A673 (cell line): ENCODE data around the gene ABLIM3. TPM values are rescaled to one million over a fixed set of nuclear protein-coding genes. Genes with fewer than 3 reads are reported as not detected.

Source experiments
- BruUV-seq: library from RNA; stranded (reverse); fragments of 400-500 nt; replicated peaks from 2 replicates; lab custom pipeline; 2021; lab: Mats Ljungman, UMichigan
- CTCF ChIA-PET: fragments of 300-600 bp; sonication (Branson Sonifier 250); formaldehyde crosslinking; loops from one replicate; lab custom pipeline; 2022; ENCODE audit warnings: antibody characterized with exemption; lab: Charles Lee
- POLR2A ChIA-PET: fragments of 300-600 bp; sonication (Branson Sonifier 250); formaldehyde crosslinking; loops from one replicate; lab custom pipeline; 2022; ENCODE audit warnings: antibody characterized with exemption; ENCODE audit not compliant: low non-redundant PET; lab: Charles Lee
- DNase-seq: peaks from one replicate; pipeline ENCODE4 v3.0.0-alpha.2; 2015; ENCODE audit warnings: low spot score
- H3K27ac ChIP-seq: fragments of 200-600 bp; sonication (generic); 2 replicates; pipeline ENCODE4 v1.5.1; 2016; ENCODE audit warnings: mixed run types, low read depth, mild to moderate bottlenecking, mixed read lengths, antibody characterized with exemption, low read length; ENCODE audit not compliant: poor library complexity, severe bottlenecking
- H3K27me3 ChIP-seq: fragments of 200-600 bp; sonication (generic); replicated peaks from 2 replicates; pipeline ENCODE4 v1.6.1; 2017; ENCODE audit warnings: mixed run types, low read depth, mild to moderate bottlenecking, mixed read lengths, antibody characterized with exemption, low read length; ENCODE audit not compliant: insufficient read depth, poor library complexity
- H3K36me3 ChIP-seq: fragments of 200-600 bp; sonication (generic); 2 replicates; pipeline ENCODE4 v1.6.1; 2016; ENCODE audit warnings: mixed run types, mild to moderate bottlenecking, mixed read lengths, antibody characterized with exemption, low read length; ENCODE audit not compliant: insufficient read depth, poor library complexity, severe bottlenecking
- H3K4me1 ChIP-seq: fragments of 200-600 bp; sonication (generic); 2 replicates; pipeline ENCODE4 v1.6.1; 2017; ENCODE audit warnings: mixed run types, mild to moderate bottlenecking, mixed read lengths, antibody characterized with exemption, low read length; ENCODE audit not compliant: insufficient read depth, poor library complexity, severe bottlenecking
- H3K4me3 ChIP-seq: fragments of 200-600 bp; sonication (generic); 2 replicates; pipeline ENCODE4 v1.5.1; 2016; ENCODE audit warnings: low read depth, mixed run types, mild to moderate bottlenecking, mixed read lengths, low read length; ENCODE audit not compliant: poor library complexity, severe bottlenecking
- H3K9me3 ChIP-seq: fragments of 200-600 bp; sonication (generic); 2 replicates; pipeline ENCODE4 v1.6.1; 2016; ENCODE audit warnings: mixed run types, low read depth, mild to moderate bottlenecking, mixed read lengths, antibody characterized with exemption, low read length; ENCODE audit not compliant: poor library complexity, severe bottlenecking
- EZH2 ChIP-seq: fragments of 200-600 bp; sonication (generic); IDR thresholded peaks from 2 replicates; pipeline ENCODE4 v1.6.1; 2017; ENCODE audit warnings: borderline replicate concordance, low read depth, mild to moderate bottlenecking, mixed read lengths, antibody characterized with exemption, low read length; ENCODE audit not compliant: poor library complexity, severe bottlenecking
- intact Hi-C: fragments of 100-400 bp; cut with micrococcal nuclease; formaldehyde crosslinking; loops from one replicate; pipeline ENCODE4 v1.10.0; 2022; ENCODE audit not compliant: unreplicated experiment
- total RNA-seq: library from RNA; stranded (reverse); gene quantifications from 2 replicates; pipeline ENCODE4 v1.2.3, GENCODE V29; 2021
- TF ChIP-seq, protein P1 (sequence below): fragments of 300-800, 200-600 bp; sonication (generic); conservative IDR thresholded peaks from 2 replicates; pipeline ENCODE4 v1.5.1; 2017; ENCODE audit warnings: low read depth, mild to moderate bottlenecking, antibody characterized with exemption, low read length, moderate library complexity, mixed read lengths

The ABLIM3 gene
- total RNA-seq, 1 experiment from 2014 or later = not detected

DNA sequence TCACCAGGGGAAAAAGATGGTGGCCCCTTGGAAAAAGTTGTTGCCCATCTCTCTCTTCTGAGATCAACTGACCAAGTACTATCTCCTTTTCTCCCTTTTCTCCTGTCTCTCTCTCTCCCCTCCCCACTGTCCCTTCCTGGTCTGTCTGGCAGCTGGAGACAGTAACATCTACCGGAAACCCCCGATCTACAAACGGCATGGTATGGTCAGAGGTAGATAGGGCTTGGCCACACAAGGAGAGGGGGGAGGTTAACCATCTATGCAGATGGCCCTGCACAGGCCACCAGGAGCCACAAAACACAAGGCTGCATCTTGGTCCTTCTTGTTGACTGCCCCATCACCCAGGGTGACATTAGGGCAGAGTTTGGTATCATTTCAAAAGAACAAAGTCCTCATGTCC is 101.0 kb downstream of the ABLIM3 start:
- Histone ChIP-seq H3K9me3 (no peaks in the 10 kb centered on the region), H3K27ac (no peak overlapping the region), H3K36me3 (no peaks in the 10 kb centered on the region), H3K4me3 (no peak overlapping the region), H3K27me3 (peaks cover 66% of the 10 kb centered on the region), H3K4me1 (no peaks in the 10 kb centered on the region)
- TF ChIP-seq, protein P1, sequence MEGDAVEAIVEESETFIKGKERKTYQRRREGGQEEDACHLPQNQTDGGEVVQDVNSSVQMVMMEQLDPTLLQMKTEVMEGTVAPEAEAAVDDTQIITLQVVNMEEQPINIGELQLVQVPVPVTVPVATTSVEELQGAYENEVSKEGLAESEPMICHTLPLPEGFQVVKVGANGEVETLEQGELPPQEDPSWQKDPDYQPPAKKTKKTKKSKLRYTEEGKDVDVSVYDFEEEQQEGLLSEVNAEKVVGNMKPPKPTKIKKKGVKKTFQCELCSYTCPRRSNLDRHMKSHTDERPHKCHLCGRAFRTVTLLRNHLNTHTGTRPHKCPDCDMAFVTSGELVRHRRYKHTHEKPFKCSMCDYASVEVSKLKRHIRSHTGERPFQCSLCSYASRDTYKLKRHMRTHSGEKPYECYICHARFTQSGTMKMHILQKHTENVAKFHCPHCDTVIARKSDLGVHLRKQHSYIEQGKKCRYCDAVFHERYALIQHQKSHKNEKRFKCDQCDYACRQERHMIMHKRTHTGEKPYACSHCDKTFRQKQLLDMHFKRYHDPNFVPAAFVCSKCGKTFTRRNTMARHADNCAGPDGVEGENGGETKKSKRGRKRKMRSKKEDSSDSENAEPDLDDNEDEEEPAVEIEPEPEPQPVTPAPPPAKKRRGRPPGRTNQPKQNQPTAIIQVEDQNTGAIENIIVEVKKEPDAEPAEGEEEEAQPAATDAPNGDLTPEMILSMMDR = no peak
- no peak for TF ChIP-seq EZH2
- no TSS peak for BruUV-seq
- CTCF ChIA-PET = no interaction called here
- DNase-seq = no peak
- intact Hi-C loops = no loop called here
- POLR2A ChIA-PET = interaction anchor here (0.5 kb wide), 1 partner anchor 15 kb away, joined by 3 read pairs; no protein-coding TSS in a partner anchor

DNA sequence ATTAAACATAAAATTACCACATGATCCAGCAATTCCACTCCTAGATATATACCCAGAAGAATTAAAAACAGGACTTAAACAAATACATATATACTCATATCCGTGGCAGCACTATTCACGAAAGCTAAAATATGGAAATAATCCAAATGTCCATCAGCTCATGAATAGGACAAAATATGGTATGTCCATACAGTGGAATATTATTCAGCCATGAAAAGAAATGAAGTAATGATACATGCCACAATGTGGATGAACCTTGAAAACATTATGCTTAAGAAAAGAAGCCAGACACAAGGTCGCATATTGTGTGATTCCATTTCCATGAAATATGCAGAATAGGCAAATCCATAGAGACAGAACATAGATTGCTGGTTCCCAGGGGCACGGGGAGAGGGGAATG is 105.6 kb downstream of the ABLIM3 start:
- intact Hi-C loops = no loop called here
- CTCF ChIA-PET = no interaction called here
- H3K4me1 ChIP-seq = no peaks in the 10 kb centered on the region
- no TSS peak for BruUV-seq
- DNase-seq = no peak
- TF ChIP-seq, protein P1 = no peak
- no peak for TF ChIP-seq EZH2
- H3K4me3 ChIP-seq = no peak overlapping the region
- no peaks in the 10 kb centered on the region for H3K36me3 ChIP-seq
- POLR2A ChIA-PET = no interaction called here
- H3K27me3 ChIP-seq = peaks cover 70% of the 10 kb centered on the region
- no peak overlapping the region for H3K27ac ChIP-seq
- no peaks in the 10 kb centered on the region for H3K9me3 ChIP-seq

DNA sequence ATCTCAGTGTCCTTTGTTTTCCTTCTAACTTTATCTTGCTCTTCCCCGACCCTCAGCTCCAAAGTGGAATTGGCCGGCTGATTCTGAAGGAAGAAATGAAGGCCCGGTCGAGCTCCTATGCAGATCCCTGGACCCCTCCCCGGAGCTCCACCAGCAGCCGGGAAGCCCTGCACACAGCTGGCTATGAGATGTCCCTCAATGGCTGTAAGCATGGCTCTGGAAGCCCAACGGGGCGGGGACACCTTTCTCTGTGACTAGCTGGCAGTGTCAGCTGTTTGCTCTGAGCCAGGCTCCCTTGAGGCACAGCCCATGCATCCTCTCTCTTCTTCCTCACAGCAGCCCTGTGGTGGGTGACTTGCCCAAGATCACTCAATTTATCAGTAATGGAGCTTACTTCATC is 106.4 kb downstream of the ABLIM3 start:
- no peak for DNase-seq
- H3K4me3 ChIP-seq = no peak overlapping the region
- no peaks in the 10 kb centered on the region for H3K36me3 ChIP-seq
- H3K4me1 ChIP-seq = no peaks in the 10 kb centered on the region
- H3K9me3 ChIP-seq = no peaks in the 10 kb centered on the region
- no TSS peak for BruUV-seq
- no peak for TF ChIP-seq EZH2
- TF ChIP-seq, protein P1 = no peak
- CTCF ChIA-PET = no interaction called here
- peaks cover 65% of the 10 kb centered on the region for H3K27me3 ChIP-seq
- POLR2A ChIA-PET = no interaction called here
- intact Hi-C loops = no loop called here
- no peak overlapping the region for H3K27ac ChIP-seq
